ENCODE measurements around the gene WDR43. TPM values are rescaled to one million over a fixed set of nuclear protein-coding genes. Genes with fewer than 3 reads are reported as not detected.

The WDR43 gene
- total RNA-seq (40.5 TPM), polyA plus RNA-seq (ENCODE audit: insufficient read depth, low read depth, low replicate concordance) (9.6 TPM)
- long read RNA-seq, donor 1, partial matches to known transcripts, result 0 of 4 reads
- long read RNA-seq, donor 1, other reads (novel, unspliced or antisense), result 0 of 4 reads
- long read RNA-seq, donor 2, partial matches to known transcripts, result 0 of 2 reads
- long read RNA-seq, donor 2, other reads (novel, unspliced or antisense), result 0 of 2 reads
- long read RNA-seq, donor 3, transcript WDR43-202 (18 exons, 3,533 nt), result major isoform, 6 of 15 reads
- long read RNA-seq, donor 3, partial matches to known transcripts, result 9 of 15 reads
- long read RNA-seq, donor 3, other reads (novel, unspliced or antisense), result 0 of 15 reads
- long read RNA-seq, donor 4, transcript WDR43-202 (18 exons, 3,533 nt), result major isoform, 7 of 13 reads
- long read RNA-seq, donor 4, partial matches to known transcripts, result 6 of 13 reads
- long read RNA-seq, donor 4, other reads (novel, unspliced or antisense), result 0 of 13 reads
- long read RNA-seq, donor 5, partial matches to known transcripts, result 0 of 1 reads
- long read RNA-seq, donor 5, other reads (novel, unspliced or antisense), result 0 of 1 reads
- long read RNA-seq, donor 6, partial matches to known transcripts, result 12 of 17 reads
- long read RNA-seq, donor 6, other reads (novel, unspliced or antisense), result 0 of 17 reads
- long read RNA-seq, donor 7, transcript WDR43-202 (18 exons, 3,533 nt), result major isoform, 13 of 26 reads
- long read RNA-seq, donor 7, partial matches to known transcripts, result 6 of 26 reads
- long read RNA-seq, donor 7, other reads (novel, unspliced or antisense), result 7 of 26 reads
- long read RNA-seq, donor 8, partial matches to known transcripts, result 6 of 9 reads
- long read RNA-seq, donor 8, other reads (novel, unspliced or antisense), result 0 of 9 reads
- long read RNA-seq, donor 9, partial matches to known transcripts, result 0 of 1 reads
- long read RNA-seq, donor 9, other reads (novel, unspliced or antisense), result 0 of 1 reads
- long read RNA-seq, donor 10, transcript WDR43-202 (18 exons, 3,533 nt), result major isoform, 5 of 15 reads
- long read RNA-seq, donor 10, partial matches to known transcripts, result 10 of 15 reads
- long read RNA-seq, donor 10, other reads (novel, unspliced or antisense), result 0 of 15 reads

GRCh38 chr2:28894470-28895188 lies at the start of gene WDR43:
WDR43 (plus strand) TSS chr2:28894667; CDS start chr2:28894699, 32 bp downstream.
- no peak for TF ChIP-seq CTCF (IDR thresholded peaks at IDR 0.05; ENCODE audit: borderline replicate concordance, extremely low read depth, insufficient read depth)
- FAIRE-seq (no peak), DNase-seq (peak; percentile 98 to 99 (median 99))
- Histone ChIP-seq H3K27ac (ENCODE audit: low read depth in 2 of 2, low read length in 2 of 2) (peak within 1 kb of the TSS; percentile 51 to 85), H3K9me3 (ENCODE audit: control insufficient read depth in 2 of 3, insufficient read depth in 1 of 3, low read length in 3 of 3) (no peaks in the 10 kb centered on the region), H3K4me3 (ENCODE audit: low read length in 3 of 3) (peak within 1 kb of the TSS; percentile 89 to 93 (median 92)), H3K4me1 (ENCODE audit: control insufficient read depth in 2 of 3, insufficient read depth in 2 of 3, low read depth in 1 of 3, low read length in 3 of 3) (peaks cover 0 to 12% (median 0%) of the 10 kb centered on the region in 3 donors), H3K9ac (ENCODE audit: low read length in 3 of 3) (peak within 1 kb of the TSS; percentile 69 to 86 (median 81)), H3K36me3 (ENCODE audit: control insufficient read depth in 2 of 3, insufficient read depth in 3 of 3, low read length in 3 of 3) (no peaks in the 10 kb centered on the region), H3K27me3 (ENCODE audit: control insufficient read depth, insufficient read depth, low read length) (no peaks in the 10 kb centered on the region)
- intact Hi-C loops (cut with DNase I), result no loop called here

GRCh38 chr2:28855193-28855592 lies 39.3 kb upstream of the WDR43 start:
- Histone ChIP-seq H3K4me1 (ENCODE audit: control insufficient read depth in 2 of 3, insufficient read depth in 2 of 3, low read depth in 1 of 3, low read length in 3 of 3) (no peaks in the 10 kb centered on the region), H3K27ac (ENCODE audit: low read depth in 2 of 2, low read length in 2 of 2) (no peak overlapping the region), H3K9ac (ENCODE audit: low read length in 3 of 3) (no peak overlapping the region), H3K36me3 (ENCODE audit: control insufficient read depth in 2 of 3, insufficient read depth in 3 of 3, low read length in 3 of 3) (peaks cover 0 to 3% (median 0%) of the 10 kb centered on the region in 3 donors), H3K27me3 (ENCODE audit: control insufficient read depth, insufficient read depth, low read length) (no peaks in the 10 kb centered on the region), H3K9me3 (ENCODE audit: control insufficient read depth in 2 of 3, insufficient read depth in 1 of 3, low read length in 3 of 3) (no peaks in the 10 kb centered on the region), H3K4me3 (ENCODE audit: low read length in 3 of 3) (no peak overlapping the region)
- FAIRE-seq, result no peak
- no peak for DNase-seq
- TF ChIP-seq CTCF (IDR thresholded peaks at IDR 0.05; ENCODE audit: borderline replicate concordance, extremely low read depth, insufficient read depth), result no peak
- intact Hi-C loops (cut with DNase I), result no loop called here

- FAIRE-seq, result no peak
- peaks cover 0 to 7% (median 5%) of the 10 kb centered on the region in 3 donors for H3K36me3 ChIP-seq (ENCODE audit: control insufficient read depth in 2 of 3, insufficient read depth in 3 of 3, low read length in 3 of 3)
- intact Hi-C loops (cut with DNase I), result no loop called here
- DNase-seq, result no peak
- no peak overlapping the region for H3K27ac ChIP-seq (ENCODE audit: low read depth in 2 of 2, low read length in 2 of 2)
- TF ChIP-seq CTCF (IDR thresholded peaks at IDR 0.05; ENCODE audit: borderline replicate concordance, extremely low read depth, insufficient read depth), result no peak
- H3K27me3 ChIP-seq (ENCODE audit: control insufficient read depth, insufficient read depth, low read length), result no peaks in the 10 kb centered on the region
- no peak overlapping the region for H3K9ac ChIP-seq (ENCODE audit: low read length in 3 of 3)
- H3K4me3 ChIP-seq (ENCODE audit: low read length in 3 of 3), result no peak overlapping the region
- no peaks in the 10 kb centered on the region for H3K4me1 ChIP-seq (ENCODE audit: control insufficient read depth in 2 of 3, insufficient read depth in 2 of 3, low read depth in 1 of 3, low read length in 3 of 3)
- H3K9me3 ChIP-seq (ENCODE audit: control insufficient read depth in 2 of 3, insufficient read depth in 1 of 3, low read length in 3 of 3), result no peaks in the 10 kb centered on the region
These were observed 38.5 kb upstream of the WDR43 start for GRCh38 chr2:28855977-28856376.
